HG03469 (cell line): ENCODE results near the gene BMERB1.

Experiments used
- ATAC-seq: cut with Tn5 transposase; IDR thresholded peaks from one replicate; pipeline ENCODE4 v1.9.1; 2021; ENCODE audit warnings: mild to moderate bottlenecking, moderate library complexity, moderate number of reproducible peaks; ENCODE audit not compliant: unreplicated experiment

BMERB1 gene

DNA sequence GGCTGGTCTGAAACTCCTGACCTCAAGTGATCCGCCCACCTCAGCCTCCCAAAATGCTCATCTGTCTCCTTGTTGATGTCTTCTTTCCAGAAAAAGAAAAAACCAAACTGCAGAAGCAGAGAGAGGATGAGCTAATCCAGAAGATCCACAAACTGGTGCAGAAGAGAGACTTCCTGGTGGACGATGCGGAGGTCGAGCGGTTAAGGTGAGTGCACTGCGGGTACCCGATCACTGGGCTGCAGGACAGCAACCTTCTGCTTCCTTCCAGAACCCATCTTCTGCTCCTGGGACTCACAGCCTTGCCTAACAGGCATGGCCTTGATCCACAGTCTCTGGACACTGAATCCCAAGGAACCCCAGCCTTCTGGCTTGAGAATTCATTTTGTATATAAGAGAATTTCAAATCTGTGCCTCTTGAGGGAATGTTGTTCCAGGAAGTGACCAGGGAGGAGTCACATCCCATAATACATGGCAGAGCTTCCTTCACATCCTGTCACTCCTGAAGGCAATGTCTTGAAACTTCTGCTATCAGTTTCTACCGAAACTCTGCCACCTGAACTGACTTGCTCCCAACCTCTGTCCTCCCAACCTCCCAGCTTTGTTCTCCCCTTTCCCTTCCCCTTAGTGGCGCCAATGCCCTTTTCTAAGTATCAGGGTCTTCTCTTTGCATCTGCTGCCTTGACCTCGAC is 146.9 kb downstream of the BMERB1 start:
- ATAC-seq: no peak

DNA sequence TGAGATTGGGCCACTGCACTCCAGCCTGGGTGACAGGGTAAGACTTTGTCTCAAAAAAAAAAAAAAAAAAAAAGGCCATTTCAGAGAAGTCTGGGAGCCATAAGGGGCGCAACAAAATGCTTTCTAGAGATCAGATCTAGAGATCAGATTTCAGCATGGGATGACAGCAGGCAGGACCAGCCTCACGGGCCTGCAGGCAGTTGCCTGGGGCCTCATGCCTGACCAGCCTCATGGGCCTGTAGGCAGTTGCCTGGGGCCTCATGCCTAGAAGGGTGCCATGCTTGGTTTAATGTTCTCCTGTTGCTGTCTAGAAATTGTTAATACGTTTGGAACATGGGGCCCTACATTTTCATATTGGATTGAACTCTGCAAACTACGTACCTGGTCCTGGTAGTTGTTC is 149.1 kb downstream of the BMERB1 start:
- ATAC-seq: no peak

DNA sequence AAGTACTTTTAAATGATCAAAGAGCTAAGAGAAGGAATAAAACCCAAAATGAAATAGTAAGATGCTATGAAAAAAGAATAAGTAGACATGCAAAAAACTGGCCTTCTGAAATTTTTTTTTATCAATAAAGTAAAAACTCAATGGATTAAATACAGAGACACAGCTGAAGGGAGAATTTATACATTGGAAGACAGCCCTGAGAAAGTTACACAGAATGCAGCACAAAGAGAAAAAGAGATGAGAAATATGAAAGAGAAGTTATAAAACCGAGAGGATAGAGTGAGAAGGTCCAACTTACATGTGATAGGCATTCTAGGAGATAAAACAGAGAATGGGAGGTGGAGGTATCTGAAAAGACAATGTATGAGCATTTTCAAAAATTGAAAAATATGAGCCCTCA is 151.6 kb downstream of the BMERB1 start:
- ATAC-seq: no peak

DNA sequence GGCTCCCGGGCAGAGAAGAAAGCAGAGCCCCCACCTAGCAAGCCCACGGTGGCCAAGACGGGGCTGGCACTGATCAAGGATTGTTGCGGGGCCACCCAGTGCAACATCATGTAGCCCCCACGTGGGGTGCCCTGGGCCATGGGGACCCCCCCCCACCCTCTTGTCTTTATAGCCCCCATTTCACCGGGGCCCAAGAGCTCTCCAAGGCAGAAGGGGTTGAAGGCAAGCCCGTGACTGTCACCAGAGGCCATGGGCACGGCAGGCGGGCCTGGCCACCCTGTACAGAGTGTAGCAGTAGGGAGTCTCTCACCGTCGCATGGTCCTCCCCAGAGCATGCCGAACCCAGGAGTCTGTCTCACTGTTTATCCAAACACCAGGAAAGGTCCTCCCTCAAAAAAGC is 152.3 kb downstream of the BMERB1 start:
- no peak for ATAC-seq

DNA sequence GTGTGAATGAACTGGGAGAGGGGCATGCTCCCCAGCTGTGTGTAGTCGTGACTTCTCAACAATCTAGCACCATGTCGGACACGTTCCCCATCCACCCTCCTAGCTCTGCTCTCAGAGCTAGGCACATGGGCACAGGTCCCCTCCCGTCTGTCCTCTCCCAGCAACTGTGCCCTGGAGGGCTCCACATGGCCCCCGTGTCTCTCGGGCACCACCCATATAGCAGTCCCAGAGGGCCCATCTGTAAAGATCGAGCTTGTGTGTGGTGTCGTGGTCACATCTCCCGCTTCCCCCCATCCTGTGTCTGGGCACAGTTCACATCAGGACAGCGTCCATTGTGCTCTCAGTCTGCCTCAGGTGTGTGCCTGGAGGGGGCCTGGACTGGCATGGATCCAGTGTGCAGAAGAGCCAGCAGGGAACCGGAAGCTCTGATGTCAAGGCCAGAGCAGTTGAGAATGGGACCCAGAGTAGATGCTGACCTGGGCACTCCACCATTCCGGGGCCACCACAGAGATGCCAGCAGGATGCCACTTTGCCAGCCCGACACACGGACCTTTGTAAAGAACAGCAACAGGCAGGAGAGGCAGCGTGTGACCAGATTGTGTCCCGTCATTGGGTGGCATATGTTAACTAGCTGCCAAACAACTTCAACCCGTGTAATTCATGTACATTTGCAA is 152.9 kb downstream of the BMERB1 start:
- no peak for ATAC-seq

DNA sequence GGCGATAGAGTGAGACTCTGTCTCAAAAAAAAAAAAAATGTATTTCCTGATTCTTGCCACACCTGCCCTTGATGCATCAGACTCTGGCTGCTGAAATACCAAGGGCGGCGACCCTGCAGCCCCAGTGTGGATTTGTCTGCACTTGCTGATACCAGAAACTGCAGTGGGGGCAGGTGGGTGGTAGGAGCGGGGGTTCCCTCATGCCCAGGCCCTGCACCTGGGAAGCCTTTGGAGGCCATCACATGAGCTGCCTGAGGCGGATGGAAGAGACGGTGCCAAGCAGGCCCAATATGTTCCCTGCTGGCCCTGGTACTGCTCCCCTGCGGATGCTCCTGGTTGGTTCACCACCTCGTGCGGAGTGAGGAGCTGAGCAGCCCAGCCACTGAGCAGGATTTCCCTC is 157.9 kb downstream of the BMERB1 start:
- ATAC-seq: no peak

DNA sequence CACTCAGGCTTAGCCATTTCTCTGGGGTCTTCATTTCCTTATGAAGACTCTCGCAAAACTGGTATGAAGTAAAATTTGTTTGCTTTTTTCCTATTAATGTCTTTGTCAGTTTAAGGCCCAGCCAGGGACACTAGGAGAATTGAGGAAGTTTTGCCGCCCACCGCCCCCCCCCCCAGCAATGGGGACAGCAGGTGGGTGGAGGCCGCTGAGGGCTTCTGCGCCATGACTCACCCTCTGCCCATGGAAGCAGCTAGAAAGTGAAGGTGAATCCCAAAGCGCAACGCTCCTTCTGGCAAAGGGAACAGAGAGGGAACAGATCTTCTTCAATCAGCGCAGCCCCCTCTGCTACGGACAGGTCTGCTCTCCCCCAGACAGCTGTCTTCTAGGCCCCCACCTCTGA is 158.8 kb downstream of the BMERB1 start:
- ATAC-seq: no peak

DNA sequence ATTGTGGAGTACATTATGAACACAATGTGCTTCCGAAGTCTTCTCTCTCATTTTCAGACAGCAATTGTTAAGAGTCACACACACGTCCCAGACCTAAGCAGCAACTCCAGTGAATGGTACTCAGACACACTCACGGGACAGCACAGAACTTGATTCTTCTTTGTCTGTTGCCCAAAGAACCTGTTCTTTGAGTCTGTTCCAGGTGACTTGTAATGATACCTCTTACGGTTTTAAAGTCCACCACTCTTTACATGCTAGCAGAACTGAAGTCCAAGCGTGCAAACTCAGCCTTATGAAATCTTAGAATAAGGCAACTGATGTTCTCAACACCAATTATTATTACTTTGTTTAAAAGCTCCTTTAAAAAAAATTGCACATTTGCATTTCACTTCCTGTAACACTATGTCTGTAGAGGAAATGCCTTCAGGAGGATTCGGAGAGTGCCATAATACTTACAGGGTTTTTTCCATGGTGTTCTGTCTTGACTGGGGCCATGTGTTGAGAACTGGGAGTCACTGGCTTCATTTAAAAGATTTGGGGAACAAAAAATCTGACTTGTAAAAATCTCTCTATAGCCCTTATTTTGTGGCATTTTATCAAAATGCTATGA is 160.4 kb downstream of the BMERB1 start:
- no peak for ATAC-seq

DNA sequence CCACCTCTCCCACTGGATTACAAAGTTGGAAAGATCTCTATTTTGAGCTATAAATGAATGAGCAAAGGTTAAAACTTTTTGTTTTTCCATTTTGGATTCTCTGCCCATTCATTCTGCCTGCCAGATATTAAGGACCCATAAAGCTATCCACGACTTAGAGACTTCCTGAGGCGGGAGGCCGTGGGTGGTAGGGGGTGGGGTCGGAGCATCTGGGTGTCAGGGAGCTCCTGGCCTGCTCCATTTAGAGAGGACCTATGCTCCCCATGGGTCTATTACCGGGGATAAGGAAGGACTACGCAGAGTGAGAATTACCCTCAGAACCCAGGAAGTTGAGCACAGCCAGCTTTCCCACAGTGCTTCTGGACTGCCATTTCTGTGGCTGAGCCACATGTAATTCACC is 162.7 kb downstream of the BMERB1 start:
- ATAC-seq: no peak

DNA sequence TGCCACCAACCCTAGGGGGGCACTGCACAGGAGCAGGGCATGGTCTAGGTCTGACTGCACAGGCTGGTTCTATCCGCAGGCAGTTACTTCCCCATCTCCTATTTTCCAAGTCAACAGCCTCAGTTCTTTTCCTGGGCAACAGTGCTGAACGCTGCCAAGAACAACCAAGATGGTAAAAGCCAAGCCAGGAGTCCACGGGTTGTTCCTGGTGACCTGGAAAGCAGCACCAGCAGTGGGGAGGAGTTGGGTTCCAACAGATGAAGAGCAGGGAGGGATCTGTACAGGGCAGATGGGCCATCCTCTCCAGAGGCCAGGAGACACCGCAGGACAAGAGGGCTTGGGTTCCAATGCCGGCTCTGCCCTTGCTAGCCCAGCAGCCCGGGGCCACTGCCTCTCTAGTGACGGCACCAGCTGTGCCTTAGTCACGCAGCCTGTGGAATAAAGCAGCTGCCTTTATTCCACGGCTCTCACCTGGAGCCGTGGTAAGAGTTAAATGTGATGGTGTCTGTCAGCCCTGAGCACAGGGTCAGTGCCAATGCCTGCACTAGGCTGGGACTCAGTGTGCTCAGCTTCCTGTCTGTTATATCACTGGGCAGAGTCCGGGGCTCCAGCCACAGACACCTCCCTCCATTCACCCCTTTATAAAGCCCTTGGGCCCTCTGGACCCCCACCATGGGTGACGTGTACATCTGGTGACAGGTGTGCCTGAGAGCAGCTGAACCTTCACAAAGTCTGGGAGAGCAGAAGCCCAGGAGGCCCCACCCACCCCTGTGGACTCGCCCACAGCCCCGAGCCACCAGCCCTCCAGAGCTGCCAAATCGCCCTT is 163.6 kb downstream of the BMERB1 start:
- ATAC-seq: no peak

DNA sequence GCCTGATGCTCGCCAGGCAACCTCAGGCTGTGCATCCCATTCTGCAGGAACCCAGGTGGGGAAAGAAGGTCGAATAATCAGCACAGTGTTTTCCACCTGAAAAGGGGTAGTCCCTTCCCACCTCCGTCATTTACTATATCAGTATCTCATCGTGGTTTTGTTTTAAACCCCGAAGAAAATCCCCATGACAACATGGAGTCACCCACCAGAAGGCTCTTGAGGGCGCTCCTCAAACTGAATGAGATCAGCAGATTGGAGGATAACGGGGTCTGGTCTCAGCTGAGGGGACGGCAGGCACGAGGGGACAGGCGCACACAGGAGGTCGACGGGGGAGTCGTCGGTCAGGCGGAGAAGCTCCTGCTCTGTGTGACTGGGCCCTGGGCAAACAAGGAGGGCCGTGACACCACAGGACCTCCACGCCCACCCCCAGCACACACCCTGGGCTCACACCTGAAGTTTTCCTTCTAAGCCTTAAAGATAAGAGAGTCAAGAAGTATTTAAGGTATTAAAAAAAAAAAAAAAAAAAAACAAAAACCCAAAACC is 164.3 kb downstream of the BMERB1 start:
- ATAC-seq: no peak

DNA sequence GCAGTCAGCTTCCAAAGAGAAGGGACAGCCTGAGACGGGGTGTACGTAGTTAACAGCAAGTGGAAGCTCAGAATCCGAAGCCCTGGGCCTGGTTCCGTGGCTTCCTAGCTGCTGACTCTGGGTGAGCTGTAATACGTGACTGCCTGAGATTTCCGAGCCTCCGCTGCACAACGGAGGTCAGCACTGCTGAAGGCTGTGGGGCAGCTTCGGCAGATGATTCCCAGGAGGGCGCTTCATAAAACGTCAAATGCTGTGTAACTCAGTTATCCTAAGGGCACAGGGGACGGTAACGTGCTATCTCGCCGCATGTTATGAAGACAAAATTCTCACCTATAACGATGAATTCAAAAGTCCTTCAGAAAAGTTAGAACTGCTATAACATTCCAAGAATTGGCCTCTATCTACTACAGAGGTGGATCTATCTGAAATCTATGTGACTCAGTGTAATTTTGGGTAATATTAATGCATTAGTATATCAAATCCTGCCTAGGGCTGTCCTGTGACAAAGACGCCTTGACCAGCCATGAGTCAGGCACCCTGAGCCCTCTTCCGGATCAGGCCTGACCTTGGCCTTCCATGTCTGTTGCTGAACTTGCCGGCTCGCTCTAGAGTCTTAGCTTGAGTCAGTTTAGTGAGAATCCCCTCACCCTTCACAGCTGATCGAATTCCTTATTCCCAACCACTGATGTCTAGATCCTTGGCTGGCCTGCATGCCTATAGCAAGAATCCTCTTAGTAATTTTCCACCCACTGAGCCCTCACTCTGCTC is 165.1 kb downstream of the BMERB1 start:
- ATAC-seq: no peak

DNA sequence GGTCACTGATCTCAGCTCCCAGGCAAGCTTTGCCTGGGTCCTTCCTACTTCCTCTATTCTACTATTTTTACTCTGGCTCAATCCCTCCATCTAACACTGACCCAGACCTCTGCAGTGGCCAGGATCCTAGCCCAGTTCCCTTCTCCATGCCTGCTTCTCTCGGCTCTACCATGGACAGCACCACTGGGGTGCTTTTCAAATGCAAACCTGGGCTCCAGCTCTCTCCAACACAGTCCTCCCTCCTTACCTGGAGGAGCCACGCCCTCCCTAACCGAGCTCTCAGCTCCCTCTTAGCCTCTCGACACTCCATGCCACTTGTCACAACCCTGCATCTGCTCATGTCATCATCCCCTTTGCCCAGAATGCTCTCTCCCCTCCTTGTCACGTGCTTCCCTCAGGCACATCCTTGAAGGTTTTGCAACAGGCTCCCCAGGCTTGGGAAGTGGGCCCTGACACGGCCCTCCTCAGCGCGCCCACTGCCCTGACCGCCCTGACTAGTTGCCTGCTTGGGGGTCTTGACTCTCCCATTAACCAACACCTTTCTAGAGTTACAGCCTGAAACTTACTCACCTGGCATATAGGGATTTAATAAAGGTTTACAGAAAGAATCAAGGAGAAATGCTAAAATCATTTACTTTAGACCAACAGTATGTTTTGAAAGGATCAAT is 167.0 kb downstream of the BMERB1 start:
- ATAC-seq: no peak

DNA sequence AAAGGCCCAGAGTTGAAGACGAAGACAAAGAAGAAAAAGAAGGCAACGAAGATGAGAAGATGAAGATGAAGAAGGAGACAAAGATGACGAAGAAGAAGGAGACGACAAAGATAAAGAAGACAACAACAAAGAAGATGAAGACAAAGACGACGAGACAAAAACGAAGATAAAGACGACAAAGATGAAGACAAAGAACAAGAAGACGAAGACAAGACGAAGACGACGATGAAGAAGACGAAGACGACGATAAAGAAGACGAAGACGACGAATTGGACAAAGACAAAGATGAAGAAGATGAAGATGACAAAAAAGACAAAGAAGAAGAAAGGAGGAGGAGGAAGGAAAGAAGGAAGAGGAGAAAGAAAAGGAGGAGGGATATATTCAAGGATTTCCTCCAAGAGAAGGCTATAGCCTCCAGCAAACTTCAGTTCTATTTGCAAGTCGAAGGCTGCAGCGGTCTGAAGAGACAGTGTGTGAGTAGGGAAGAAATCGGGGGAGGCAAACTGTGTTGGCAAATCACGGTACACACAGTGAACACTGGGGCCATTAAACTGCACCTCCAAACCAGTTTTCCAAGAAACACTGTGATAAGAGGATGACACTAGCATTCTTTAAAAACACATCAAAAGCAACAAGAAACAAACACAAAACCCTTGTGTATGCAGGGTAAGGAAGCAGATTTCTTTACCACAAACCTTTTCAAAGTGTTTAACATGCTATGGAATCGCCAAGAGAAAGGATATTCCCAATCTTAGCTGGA is 168.1 kb downstream of the BMERB1 start:
- no peak for ATAC-seq

DNA sequence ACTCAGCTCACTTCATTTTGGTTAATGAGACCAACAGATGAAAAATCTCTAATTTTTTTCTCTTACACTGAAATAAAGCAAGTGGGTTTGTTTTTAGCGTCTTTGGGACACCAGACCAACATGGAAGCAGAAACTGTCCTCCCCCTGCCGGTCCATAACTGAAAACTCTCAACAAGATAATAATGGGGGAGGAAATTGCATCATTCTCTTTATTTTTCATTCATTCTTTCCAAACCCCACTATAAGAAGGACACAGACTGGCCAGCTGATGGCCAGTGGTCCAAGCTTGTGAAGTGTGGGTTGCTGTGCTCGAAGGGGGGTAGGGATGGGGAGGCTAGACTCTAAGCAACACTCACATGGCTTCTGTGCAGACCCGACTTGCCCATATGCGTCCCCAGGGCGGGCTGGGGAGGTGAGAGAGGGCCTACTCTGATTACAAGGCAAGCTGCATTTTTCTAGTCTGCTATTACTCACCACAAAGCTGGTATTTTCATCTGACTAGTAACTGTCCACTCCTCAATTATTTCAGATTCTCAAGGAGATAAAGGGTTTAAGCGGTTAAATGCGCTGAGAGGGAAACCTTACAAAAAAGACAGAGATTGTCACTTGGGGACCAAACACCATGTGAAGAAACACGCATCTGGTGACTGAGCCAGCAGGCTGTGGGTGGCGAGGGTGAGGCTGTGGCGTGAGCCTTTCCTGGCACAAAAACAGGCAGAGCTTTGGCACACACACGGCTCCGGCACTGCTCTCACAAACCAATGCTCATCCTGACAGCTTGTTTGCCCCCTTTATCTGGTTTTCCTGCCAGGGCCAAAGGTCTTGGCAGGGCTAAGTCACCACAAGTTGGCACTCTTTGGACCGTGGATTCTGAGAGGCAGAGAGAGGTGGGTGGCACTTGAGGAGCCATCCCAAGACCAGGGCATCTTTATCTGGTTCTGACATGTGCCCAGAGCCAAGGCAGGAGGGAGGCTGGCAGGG is 170.4 kb downstream of the BMERB1 start:
- ATAC-seq: no peak

DNA sequence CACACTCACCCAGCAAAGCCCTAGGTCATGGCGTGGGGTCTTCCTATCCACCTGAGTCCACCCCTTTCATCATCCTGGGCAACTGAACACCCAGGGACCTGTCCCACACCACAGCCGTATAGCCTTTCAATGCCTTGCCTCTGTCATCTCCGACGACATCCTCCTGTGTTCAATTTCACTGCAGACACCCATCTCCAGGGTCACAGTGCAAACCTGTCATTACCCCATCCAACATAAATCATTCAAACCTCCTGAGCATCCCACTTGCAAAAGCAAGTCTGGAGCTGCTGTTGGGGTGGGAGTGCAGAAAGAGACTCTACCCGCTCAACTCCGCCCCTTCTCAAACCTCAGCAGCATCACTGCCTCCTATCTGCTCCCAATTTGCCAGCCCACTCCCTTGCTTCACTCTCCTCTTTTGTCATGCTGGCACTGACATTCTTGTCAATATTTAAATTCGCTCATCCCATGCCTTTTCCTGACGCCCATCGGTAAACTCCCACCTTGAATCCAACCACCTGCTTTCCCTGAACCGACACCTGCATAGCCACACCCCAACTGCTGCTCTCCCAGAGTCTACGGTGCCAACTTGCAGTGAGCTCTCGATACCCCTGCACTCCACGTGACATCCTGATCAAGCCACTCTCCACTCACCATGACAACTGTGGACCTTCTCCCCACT is 171.6 kb downstream of the BMERB1 start:
- no peak for ATAC-seq

DNA sequence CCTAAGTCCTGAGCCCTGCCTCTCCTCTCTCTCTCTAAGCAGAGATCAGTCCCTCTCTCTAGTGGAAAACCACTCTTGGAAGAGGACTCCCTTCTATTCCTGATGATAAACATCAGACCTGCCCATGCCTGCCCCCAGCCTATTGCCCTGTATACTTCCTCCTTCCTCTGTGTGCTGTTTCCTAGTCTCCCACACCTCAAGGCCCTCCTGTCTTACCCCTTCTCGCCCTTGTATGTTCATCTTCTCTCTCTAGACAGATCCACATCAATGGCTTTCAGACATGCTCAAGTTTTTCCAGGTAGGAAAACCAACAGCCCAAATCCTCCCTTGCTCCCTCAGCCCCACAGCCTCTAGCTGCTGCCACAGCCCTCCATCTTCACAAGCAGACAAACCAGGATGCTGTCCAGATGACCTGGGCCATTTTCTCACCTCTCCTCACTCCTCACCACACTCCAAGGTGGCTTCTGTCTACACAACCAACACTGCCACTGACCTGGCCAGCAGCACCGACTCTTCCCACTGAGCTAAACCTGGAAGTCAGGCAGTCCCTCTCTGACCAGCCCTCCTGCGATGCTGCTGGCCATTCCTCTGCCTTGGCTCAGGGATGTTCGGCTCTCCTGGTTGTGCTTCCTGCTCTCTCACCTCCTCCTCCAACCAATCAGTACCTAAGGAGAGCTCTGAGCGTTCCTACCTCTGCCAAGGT is 172.3 kb downstream of the BMERB1 start:
- ATAC-seq: no peak
